Mucosa of rectum (tissue), 2 donors: ENCODE measurements around the gene ALOX5.

Experiments used
- H3K27ac ChIP-seq, 2 donors: one replicate each; pipeline ENCODE4 v1.7.0; 2013; ENCODE audit warnings: inconsistent platforms in 2 of 2, low read depth in 2 of 2, low read length in 2 of 2
- H3K27me3 ChIP-seq, 2 donors: one replicate each; pipeline ENCODE4 v1.7.0; 2013; ENCODE audit warnings: low read length in 2 of 2; ENCODE audit not compliant: control insufficient read depth in 2 of 2, insufficient read depth in 2 of 2
- H3K36me3 ChIP-seq, 2 donors: one replicate each; pipeline ENCODE4 v1.7.0; 2013; ENCODE audit warnings: low read length in 2 of 2; ENCODE audit not compliant: control insufficient read depth in 2 of 2, insufficient read depth in 2 of 2
- H3K4me1 ChIP-seq, 2 donors: one replicate each; pipeline ENCODE4 v1.7.0; 2013; ENCODE audit warnings: low read length in 2 of 2, mild to moderate bottlenecking in 1 of 2; ENCODE audit not compliant: control insufficient read depth in 2 of 2, insufficient read depth in 2 of 2
- H3K4me3 ChIP-seq, 2 donors: one replicate each; pipeline ENCODE4 v1.7.0; 2013; ENCODE audit warnings: low read length in 2 of 2
- H3K9ac ChIP-seq, 2 donors: one replicate each; pipeline ENCODE4 v1.7.0; 2013; ENCODE audit warnings: low read length in 2 of 2, low read depth in 1 of 2, mild to moderate bottlenecking in 1 of 2
- H3K9me3 ChIP-seq, 2 donors: one replicate each; pipeline ENCODE4 v1.7.0; 2013; ENCODE audit warnings: low read length in 2 of 2; ENCODE audit not compliant: control insufficient read depth in 2 of 2
- donor health status: healthy.
- donor health status: Normal muscosa, but diverticular disease.

The ALOX5 gene

GRCh38 chr10:45463244-45464116 is 89.5 kb downstream of the ALOX5 start:
- Histone ChIP-seq H3K4me1 (peaks cover 0 to 12% of the 10 kb centered on the region in 2 donors), H3K27me3 (no peaks in the 10 kb centered on the region), H3K9ac (no peak overlapping the region), H3K9me3 (no peaks in the 10 kb centered on the region), H3K4me3 (no peak overlapping the region), H3K27ac (no peak overlapping the region), H3K36me3 (peaks cover 19 to 33% of the 10 kb centered on the region in 2 donors)

GRCh38 chr10:45464958-45465567 is 91.0 kb downstream of the ALOX5 start:
- Histone ChIP-seq H3K9ac (peak overlapping the region in 1 of 2 donors; percentile 43), H3K4me1 (peaks cover under 1 to 8% of the 10 kb centered on the region in 2 donors), H3K9me3 (no peaks in the 10 kb centered on the region), H3K27me3 (no peaks in the 10 kb centered on the region), H3K36me3 (peaks cover 13 to 18% of the 10 kb centered on the region in 2 donors), H3K4me3 (no peak overlapping the region), H3K27ac (no peak overlapping the region)

GRCh38 chr10:45466784-45467183 is 92.8 kb downstream of the ALOX5 start:
- H3K9ac ChIP-seq = no peak overlapping the region
- H3K4me1 ChIP-seq = peaks cover 6 to 9% of the 10 kb centered on the region in 2 donors
- peaks cover 4 to 6% of the 10 kb centered on the region in 2 donors for H3K36me3 ChIP-seq
- no peak overlapping the region for H3K27ac ChIP-seq
- H3K27me3 ChIP-seq = no peaks in the 10 kb centered on the region
- no peaks in the 10 kb centered on the region for H3K9me3 ChIP-seq
- H3K4me3 ChIP-seq = no peak overlapping the region

GRCh38 chr10:45468079-45468478 is 94.1 kb downstream of the ALOX5 start:
- H3K4me3 ChIP-seq = no peak overlapping the region
- H3K36me3 ChIP-seq = peaks cover 2% of the 10 kb centered on the region in 2 donors
- peaks cover 6 to 11% of the 10 kb centered on the region in 2 donors for H3K4me1 ChIP-seq
- H3K9ac ChIP-seq = no peak overlapping the region
- H3K27ac ChIP-seq = no peak overlapping the region
- no peaks in the 10 kb centered on the region for H3K9me3 ChIP-seq
- no peaks in the 10 kb centered on the region for H3K27me3 ChIP-seq

GRCh38 chr10:45470098-45471012 is 96.3 kb downstream of the ALOX5 start:
- Histone ChIP-seq H3K27ac (peak overlapping the region in 1 of 2 donors; percentile 3), H3K4me1 (peaks cover 6 to 11% of the 10 kb centered on the region in 2 donors), H3K27me3 (no peaks in the 10 kb centered on the region), H3K9me3 (no peaks in the 10 kb centered on the region), H3K36me3 (peaks cover 0 to 2% of the 10 kb centered on the region in 2 donors), H3K4me3 (no peak overlapping the region), H3K9ac (no peak overlapping the region)

GRCh38 chr10:45471059-45471458 is 97.0 kb downstream of the ALOX5 start:
- Histone ChIP-seq H3K27me3 (no peaks in the 10 kb centered on the region), H3K27ac (no peak overlapping the region), H3K36me3 (peaks cover 0 to 2% of the 10 kb centered on the region in 2 donors), H3K4me3 (no peak overlapping the region), H3K9ac (no peak overlapping the region), H3K9me3 (no peaks in the 10 kb centered on the region), H3K4me1 (peaks cover 6 to 11% of the 10 kb centered on the region in 2 donors)

GRCh38 chr10:45471531-45472310 is 97.7 kb downstream of the ALOX5 start:
- peaks cover 6 to 11% of the 10 kb centered on the region in 2 donors for H3K4me1 ChIP-seq
- no peak overlapping the region for H3K9ac ChIP-seq
- no peaks in the 10 kb centered on the region for H3K9me3 ChIP-seq
- no peak overlapping the region for H3K27ac ChIP-seq
- no peak overlapping the region for H3K4me3 ChIP-seq
- no peaks in the 10 kb centered on the region for H3K36me3 ChIP-seq
- H3K27me3 ChIP-seq = no peaks in the 10 kb centered on the region

- no peak overlapping the region for H3K27ac ChIP-seq
- peaks cover 6 to 11% of the 10 kb centered on the region in 2 donors for H3K4me1 ChIP-seq
- H3K27me3 ChIP-seq = no peaks in the 10 kb centered on the region
- H3K4me3 ChIP-seq = no peak overlapping the region
- no peaks in the 10 kb centered on the region for H3K36me3 ChIP-seq
- H3K9me3 ChIP-seq = no peaks in the 10 kb centered on the region
- no peak overlapping the region for H3K9ac ChIP-seq
Measured at GRCh38 chr10:45473126-45473525, 99.1 kb downstream of the ALOX5 start.

- Histone ChIP-seq H3K9me3 (no peaks in the 10 kb centered on the region), H3K4me1 (peaks cover 0 to 4% of the 10 kb centered on the region in 2 donors), H3K4me3 (no peak overlapping the region), H3K27ac (no peak overlapping the region), H3K36me3 (no peaks in the 10 kb centered on the region), H3K9ac (no peak overlapping the region), H3K27me3 (no peaks in the 10 kb centered on the region)
Measured at GRCh38 chr10:45476559-45476958, 102.5 kb downstream of the ALOX5 start.
